HCT116 (cell line): ENCODE results near the gene DEPDC1B.

Experiments used
- EZH2phosphoT487 ChIP-seq: fragments of 200-600 bp; IDR thresholded peaks from 2 replicates; pipeline ENCODE4 v1.6.1; 2018; ENCODE audit warnings: antibody characterized with exemption, borderline replicate concordance
- POLR2A ChIP-seq: IDR thresholded peaks from 2 replicates; pipeline ENCODE4 v1.7.0; 2011; ENCODE audit warnings: borderline replicate concordance; ENCODE audit not compliant: insufficient read depth, insufficient read length; ENCODE audit errors: extremely low read depth
- POLR2AphosphoS5 ChIP-seq: IDR thresholded peaks from 2 replicates; pipeline ENCODE4 v1.6.1; 2011; ENCODE audit warnings: mild to moderate bottlenecking, low read depth, low read length, moderate library complexity
- SRF ChIP-seq: IDR thresholded peaks from 2 replicates; pipeline ENCODE4 v1.6.1; 2012; ENCODE audit warnings: low read depth
- YY1 ChIP-seq: IDR thresholded peaks from 2 replicates; pipeline ENCODE4 v1.6.1; 2011; ENCODE audit warnings: low read length, low read depth, moderate library complexity, mild to moderate bottlenecking; ENCODE audit not compliant: insufficient replicate concordance; ENCODE audit errors: extremely low read depth
- TF ChIP-seq, protein P1 (sequence below), 3 experiments: fragments of 200-600 bp in 1 of 3; sonication (generic) in 1 of 3; IDR thresholded peaks in 2 of 3; conservative IDR thresholded peaks in 1 of 3; 2 replicates each; pipeline ENCODE4 v1.5.1; 2012 to 2017; ENCODE audit warnings: low read depth in 2 of 3, low read length in 2 of 3, antibody characterized with exemption in 1 of 3, borderline replicate concordance in 1 of 3, control low read depth in 1 of 3, mild to moderate bottlenecking in 1 of 3, mixed read lengths in 1 of 3, mixed run types in 1 of 3, moderate library complexity in 1 of 3; ENCODE audit not compliant: insufficient read depth in 1 of 3

DNA sequence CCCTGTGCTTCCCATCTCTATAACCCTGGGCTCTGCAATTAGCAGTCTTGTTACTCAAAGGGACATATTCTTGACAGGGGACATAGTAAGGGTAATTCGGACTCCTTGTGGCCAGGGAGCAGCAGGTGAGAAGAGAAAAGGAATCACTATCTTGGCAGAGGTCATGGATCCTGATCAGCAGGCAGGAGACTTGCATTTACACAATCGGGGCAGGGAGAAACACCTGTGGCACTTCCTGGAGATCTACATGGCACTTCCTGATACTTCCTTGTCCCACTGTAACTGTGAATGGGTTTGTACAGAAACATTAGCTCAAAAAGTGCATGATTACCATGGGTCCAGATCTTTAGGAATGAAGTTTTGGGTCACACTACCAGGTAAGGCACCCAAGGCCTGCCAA lies 29.2 kb downstream of the DEPDC1B start:
- TF ChIP-seq POLR2AphosphoS5 (no peak), YY1 (no peak), SRF (no peak), EZH2phosphoT487 (no peak), POLR2A (no peak)
- TF ChIP-seq, protein P1, sequence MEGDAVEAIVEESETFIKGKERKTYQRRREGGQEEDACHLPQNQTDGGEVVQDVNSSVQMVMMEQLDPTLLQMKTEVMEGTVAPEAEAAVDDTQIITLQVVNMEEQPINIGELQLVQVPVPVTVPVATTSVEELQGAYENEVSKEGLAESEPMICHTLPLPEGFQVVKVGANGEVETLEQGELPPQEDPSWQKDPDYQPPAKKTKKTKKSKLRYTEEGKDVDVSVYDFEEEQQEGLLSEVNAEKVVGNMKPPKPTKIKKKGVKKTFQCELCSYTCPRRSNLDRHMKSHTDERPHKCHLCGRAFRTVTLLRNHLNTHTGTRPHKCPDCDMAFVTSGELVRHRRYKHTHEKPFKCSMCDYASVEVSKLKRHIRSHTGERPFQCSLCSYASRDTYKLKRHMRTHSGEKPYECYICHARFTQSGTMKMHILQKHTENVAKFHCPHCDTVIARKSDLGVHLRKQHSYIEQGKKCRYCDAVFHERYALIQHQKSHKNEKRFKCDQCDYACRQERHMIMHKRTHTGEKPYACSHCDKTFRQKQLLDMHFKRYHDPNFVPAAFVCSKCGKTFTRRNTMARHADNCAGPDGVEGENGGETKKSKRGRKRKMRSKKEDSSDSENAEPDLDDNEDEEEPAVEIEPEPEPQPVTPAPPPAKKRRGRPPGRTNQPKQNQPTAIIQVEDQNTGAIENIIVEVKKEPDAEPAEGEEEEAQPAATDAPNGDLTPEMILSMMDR (IDR thresholded peaks at IDR 0.05 in 2 of 3, conservative IDR thresholded peaks at IDR 0.05 in 1 of 3; ENCODE audit: borderline replicate concordance in 1 of 3, insufficient read depth in 1 of 3, low read depth in 2 of 3, low read length in 2 of 3), result no peak
